ENCODE measurements around the gene TENM4.
A peak's percentile ranks its signal among the peaks of the same experiment; 100 is the strongest.

Gene TENM4

GRCh38 chr11:79237703-79238102 lies 203.1 kb downstream of the TENM4 start:
- no peak overlapping the region for H3K4me3 ChIP-seq (ENCODE audit: control insufficient read depth, low read depth, low read length)
- TF ChIP-seq CTCF (IDR thresholded peaks at IDR 0.05; ENCODE audit: control insufficient read depth, insufficient read depth, low read depth, low read length, missing control alignments) = no peak
- peak; percentile 67 for DNase-seq (ENCODE audit: low read depth)

DNA sequence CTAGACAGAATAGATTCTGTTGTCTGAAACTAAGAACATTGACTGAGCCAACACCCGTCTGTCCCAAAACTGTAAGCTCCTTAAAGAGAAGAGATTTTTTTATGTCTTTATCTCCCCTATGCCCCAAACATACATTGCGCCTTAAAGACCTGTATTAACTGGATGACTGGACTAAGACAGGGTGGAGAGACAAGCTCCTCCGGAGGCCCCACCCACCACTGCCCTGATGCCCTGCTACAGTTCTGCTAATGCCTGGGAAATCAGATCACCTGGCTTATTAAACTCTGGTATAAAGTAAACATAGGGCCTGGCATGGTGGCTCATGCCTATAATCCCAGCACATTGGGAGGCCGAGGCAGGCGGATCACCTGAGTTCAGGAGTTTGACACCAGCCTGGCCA lies 203.7 kb downstream of the TENM4 start:
- DNase-seq (ENCODE audit: low read depth) = no peak
- H3K4me3 ChIP-seq (ENCODE audit: control insufficient read depth, low read depth, low read length) = no peak overlapping the region
- TF ChIP-seq CTCF (IDR thresholded peaks at IDR 0.05; ENCODE audit: control insufficient read depth, insufficient read depth, low read depth, low read length, missing control alignments) = no peak

GRCh38 chr11:79236541-79236971 lies 204.3 kb downstream of the TENM4 start:
- TF ChIP-seq CTCF (IDR thresholded peaks at IDR 0.05; ENCODE audit: control insufficient read depth, insufficient read depth, low read depth, low read length, missing control alignments) = no peak
- H3K4me3 ChIP-seq (ENCODE audit: control insufficient read depth, low read depth, low read length) = no peak overlapping the region
- DNase-seq (ENCODE audit: low read depth) = peak; percentile 91

GRCh38 chr11:79235696-79236095 lies 205.1 kb downstream of the TENM4 start:
- DNase-seq (ENCODE audit: low read depth) = no peak
- H3K4me3 ChIP-seq (ENCODE audit: control insufficient read depth, low read depth, low read length) = no peak overlapping the region
- no peak for TF ChIP-seq CTCF (IDR thresholded peaks at IDR 0.05; ENCODE audit: control insufficient read depth, insufficient read depth, low read depth, low read length, missing control alignments)

GRCh38 chr11:79232346-79232745 lies 208.5 kb downstream of the TENM4 start:
- no peak for DNase-seq (ENCODE audit: low read depth)
- no peak overlapping the region for H3K4me3 ChIP-seq (ENCODE audit: control insufficient read depth, low read depth, low read length)
- TF ChIP-seq CTCF (IDR thresholded peaks at IDR 0.05; ENCODE audit: control insufficient read depth, insufficient read depth, low read depth, low read length, missing control alignments) = no peak

DNA sequence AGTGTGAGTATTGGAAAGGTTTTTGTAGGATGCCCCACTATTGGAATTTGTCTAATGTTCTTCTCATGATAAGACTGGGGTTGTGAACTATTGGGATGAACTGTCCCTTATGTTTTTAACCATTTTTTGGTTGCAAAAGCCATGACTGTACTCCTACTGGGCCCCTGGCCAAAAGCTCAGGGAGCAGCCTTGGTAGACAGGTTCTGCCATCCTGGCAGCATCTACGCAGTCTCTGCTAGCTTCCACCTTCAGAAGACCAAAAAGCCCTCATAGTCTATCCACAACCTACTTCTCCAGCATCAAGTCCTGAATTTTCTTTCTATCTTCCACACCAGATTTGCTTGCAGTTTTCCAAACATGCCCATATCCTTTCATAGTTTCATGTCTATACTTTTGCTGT lies 211.8 kb downstream of the TENM4 start:
- H3K4me3 ChIP-seq (ENCODE audit: control insufficient read depth, low read depth, low read length) = no peak overlapping the region
- TF ChIP-seq CTCF (IDR thresholded peaks at IDR 0.05; ENCODE audit: control insufficient read depth, insufficient read depth, low read depth, low read length, missing control alignments) = no peak
- DNase-seq (ENCODE audit: low read depth) = no peak
